Urinary bladder (tissue), 4 donors: Measurements from ENCODE around the gene NR3C2. TPM values are rescaled to one million over a fixed set of nuclear protein-coding genes. Genes with fewer than 3 reads are reported as not detected.
A peak's percentile ranks its signal among the peaks of the same experiment; 100 is the strongest.

Experiments
- DNase-seq: peaks from one replicate; pipeline ENCODE4 v3.0.0-alpha.2; 2015; ENCODE audit errors: extremely low spot score
- H3K27ac ChIP-seq: one replicate; pipeline ENCODE4 v1.5.1; 2013; ENCODE audit warnings: low read depth, mild to moderate bottlenecking, moderate library complexity
- H3K36me3 ChIP-seq: one replicate; pipeline ENCODE4 v1.6.1; 2013; ENCODE audit warnings: mild to moderate bottlenecking, moderate library complexity; ENCODE audit not compliant: insufficient read depth
- H3K4me1 ChIP-seq: one replicate; pipeline ENCODE4 v1.6.1; 2013; ENCODE audit warnings: mild to moderate bottlenecking, moderate library complexity; ENCODE audit not compliant: insufficient read depth
- H3K4me3 ChIP-seq: one replicate; pipeline ENCODE4 v1.5.1; 2013; ENCODE audit warnings: low read depth, low read length
- WGBS: extraction: QIAGEN DNeasy Blood & Tissue Kit; methylation state at CpG from one replicate; pipeline ENCODE4 v1.1.7; 2013; 5-methylcytosine and 5-hydroxymethylcytosine counted together
- polyA plus RNA-seq: library from polyadenylated mRNA; stranded (reverse); fragments of 200-250 nt; gene quantifications from one replicate; pipeline ENCODE4 v1.2.3, GENCODE V29; 2013
- total RNA-seq: library from RNA; depleted of rRNA; stranded (reverse); fragments of >200 nt; gene quantifications from one replicate; pipeline ENCODE4 v1.2.3, GENCODE V29; 2014
- donor health status: healthy with polysubstance abuse.
- donor health status: healthy.

NR3C2 gene
- total and polyA plus RNA-seq, 2 donors = 15.5 to 19.1 TPM

- WGBS = under 1% methylated on average over 89 of the region's 89 CpGs
- no peak for DNase-seq
- Histone ChIP-seq H3K4me3 (peak overlapping the region; percentile 91), H3K36me3 (no peaks in the 10 kb centered on the region), H3K27ac (peak overlapping the region; percentile 31), H3K4me1 (no peaks in the 10 kb centered on the region)
Measured at GRCh38 chr4:148444296-148445070, 2.3 kb upstream of the NR3C2 start.

- Histone ChIP-seq H3K36me3 (no peaks in the 10 kb centered on the region), H3K27ac (no peak overlapping the region), H3K4me1 (no peaks in the 10 kb centered on the region), H3K4me3 (peak overlapping the region; percentile 91)
- no peak for DNase-seq
- WGBS = under 1% methylated on average over 64 of the region's 64 CpGs
Measured at GRCh38 chr4:148443512-148444295, 1.5 kb upstream of the NR3C2 start.

- Histone ChIP-seq H3K4me3 (peak overlapping the region; percentile 91), H3K36me3 (no peaks in the 10 kb centered on the region), H3K27ac (peak overlapping the region; percentile 92), H3K4me1 (no peaks in the 10 kb centered on the region)
- DNase-seq = no peak
- under 1% methylated on average over 27 of the region's 27 CpGs for WGBS
Measured at GRCh38 chr4:148442832-148443511, 758 bp upstream of the NR3C2 start.

GRCh38 chr4:148441624-148441985 lies 609 bp downstream of the NR3C2 start:
- Histone ChIP-seq H3K4me1 (no peaks in the 10 kb centered on the region), H3K36me3 (no peaks in the 10 kb centered on the region), H3K27ac (no peak overlapping the region), H3K4me3 (peak overlapping the region; percentile 88)
- no peak for DNase-seq
- WGBS = 2% methylated on average over 12 of the region's 12 CpGs

- WGBS = 93% methylated on average over 2 of the region's 2 CpGs
- no peak overlapping the region for H3K27ac ChIP-seq
- no peaks in the 10 kb centered on the region for H3K36me3 ChIP-seq
- no peaks in the 10 kb centered on the region for H3K4me1 ChIP-seq
- no peak overlapping the region for H3K4me3 ChIP-seq
- no peak for DNase-seq
Measured at GRCh38 chr4:148438047-148438446, 4.2 kb downstream of the NR3C2 start.

- Histone ChIP-seq H3K36me3 (no peaks in the 10 kb centered on the region), H3K4me1 (no peaks in the 10 kb centered on the region)
- 84% methylated on average over 2 of the region's 2 CpGs for WGBS
Measured at GRCh38 chr4:148437439-148437838, 4.8 kb downstream of the NR3C2 start.

GRCh38 chr4:148436512-148436911 lies 5.7 kb downstream of the NR3C2 start:
- Histone ChIP-seq H3K4me3 (no peak overlapping the region), H3K36me3 (no peaks in the 10 kb centered on the region), H3K27ac (no peak overlapping the region), H3K4me1 (no peaks in the 10 kb centered on the region)
- DNase-seq = no peak
- WGBS = 65% methylated on average over 7 of the region's 7 CpGs

More at GRCh38 chr4:148437439-148437838, 4.8 kb downstream of the NR3C2 start:
- no peak for DNase-seq
- H3K27ac ChIP-seq = no peak overlapping the region
- no peak overlapping the region for H3K4me3 ChIP-seq

GRCh38 chr4:148435654-148436406 lies 6.4 kb downstream of the NR3C2 start:
- DNase-seq = no peak
- H3K36me3 ChIP-seq = no peaks in the 10 kb centered on the region
- H3K27ac ChIP-seq = no peak overlapping the region
- 83% methylated on average over 16 of the region's 16 CpGs for WGBS
- no peak overlapping the region for H3K4me3 ChIP-seq
- no peaks in the 10 kb centered on the region for H3K4me1 ChIP-seq

- WGBS = 37% methylated on average over 2 of the region's 2 CpGs
- Histone ChIP-seq H3K36me3 (no peaks in the 10 kb centered on the region), H3K4me3 (no peak overlapping the region), H3K27ac (no peak overlapping the region), H3K4me1 (no peaks in the 10 kb centered on the region)
- DNase-seq = no peak
Measured at GRCh38 chr4:148434075-148434773, 8.0 kb downstream of the NR3C2 start.

- DNase-seq = no peak
- 89% methylated on average over 4 of the region's 4 CpGs for WGBS
- Histone ChIP-seq H3K27ac (no peak overlapping the region), H3K4me3 (no peak overlapping the region), H3K4me1 (no peaks in the 10 kb centered on the region), H3K36me3 (no peaks in the 10 kb centered on the region)
Measured at GRCh38 chr4:148431401-148431800, 10.8 kb downstream of the NR3C2 start.

- H3K27ac ChIP-seq = no peak overlapping the region
- H3K4me3 ChIP-seq = no peak overlapping the region
- H3K4me1 ChIP-seq = no peaks in the 10 kb centered on the region
- 86% methylated on average over 3 of the region's 3 CpGs for WGBS
- H3K36me3 ChIP-seq = no peaks in the 10 kb centered on the region
- no peak for DNase-seq
Measured at GRCh38 chr4:148430854-148431253, 11.4 kb downstream of the NR3C2 start.

- DNase-seq = no peak
- Histone ChIP-seq H3K36me3 (no peaks in the 10 kb centered on the region), H3K4me1 (no peaks in the 10 kb centered on the region), H3K27ac (no peak overlapping the region), H3K4me3 (no peak overlapping the region)
- 90% methylated on average over 2 of the region's 2 CpGs for WGBS
Measured at GRCh38 chr4:148429206-148429605, 13.0 kb downstream of the NR3C2 start.

GRCh38 chr4:148426643-148427042 lies 15.6 kb downstream of the NR3C2 start:
- over 99% methylated on average over 5 of the region's 5 CpGs for WGBS

More at GRCh38 chr4:148426643-148427042, 15.6 kb downstream of the NR3C2 start:
- no peaks in the 10 kb centered on the region for H3K4me1 ChIP-seq
- H3K36me3 ChIP-seq = no peaks in the 10 kb centered on the region
- no peak overlapping the region for H3K4me3 ChIP-seq
- DNase-seq = no peak
- no peak overlapping the region for H3K27ac ChIP-seq
